Uterus (tissue), 2 donors: ENCODE data around the gene CTRB1.

Source experiments
- CTCF ChIP-seq, 4 experiments: fragments of 200-600 bp in 2 of 4; fragments of 450-650 bp in 2 of 4; sonication (generic) in 2 of 4; IDR thresholded peaks; one replicate each; pipeline ENCODE4 v1.5.1; 2016 to 2019; ENCODE audit warnings: antibody characterized with exemption in 4 of 4, mild to moderate bottlenecking in 2 of 4, moderate library complexity in 1 of 4
- POLR2A ChIP-seq, 2 donors: fragments of 450-650 bp; IDR thresholded peaks; one replicate each; pipeline ENCODE4 v1.6.1; 2016; ENCODE audit warnings: antibody characterized with exemption in 2 of 2, mild to moderate bottlenecking in 1 of 2, moderate library complexity in 1 of 2

- TF ChIP-seq CTCF (IDR thresholded peaks at IDR 0.05) (no peak), POLR2A (IDR thresholded peaks at IDR 0.05) (no peak)
Observed at GRCh38 chr16:75247249-75247648, 28.5 kb downstream of the CTRB1 start.
